Measurements from ENCODE around the gene ZBTB40.

Gene ZBTB40

GRCh38 chr1:22426781-22427180 lies 24.9 kb upstream of the ZBTB40 start:
- ATAC-seq (no peak), DNase-seq (no peak)

GRCh38 chr1:22428672-22429071 lies 23.0 kb upstream of the ZBTB40 start:
- DNase-seq (no peak), ATAC-seq (peak; percentile 49)

GRCh38 chr1:22431965-22432364 lies 19.7 kb upstream of the ZBTB40 start:
- ATAC-seq (no peak), DNase-seq (no peak)

DNA sequence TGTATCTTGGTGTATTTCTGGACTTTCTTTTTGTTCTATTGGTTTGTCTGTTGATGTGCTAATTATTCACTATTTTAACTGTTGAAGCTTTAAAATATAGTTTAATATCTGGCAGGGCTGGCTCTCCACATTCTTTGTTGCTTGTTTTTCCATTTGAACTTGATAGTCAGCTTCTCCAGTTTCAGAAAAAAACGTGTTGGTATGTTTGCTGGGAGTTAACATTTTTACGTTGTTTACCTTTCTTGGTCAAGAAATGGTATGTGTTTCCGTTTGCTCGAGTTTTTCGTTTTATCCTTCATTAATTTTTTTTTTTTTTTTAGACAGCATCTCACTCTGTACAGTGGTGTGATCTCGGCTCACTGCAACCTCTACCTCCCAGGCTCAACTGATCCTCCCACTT lies 16.9 kb upstream of the ZBTB40 start:
- ATAC-seq (no peak), DNase-seq (no peak)

GRCh38 chr1:22436948-22437347 lies 14.7 kb upstream of the ZBTB40 start:
- no peak for DNase-seq
- no peak for ATAC-seq

GRCh38 chr1:22437573-22437972 lies 14.1 kb upstream of the ZBTB40 start:
- no peak for ATAC-seq

GRCh38 chr1:22440582-22440981 lies 11.1 kb upstream of the ZBTB40 start:
- ATAC-seq: no peak
- no peak for DNase-seq

More at GRCh38 chr1:22437573-22437972, 14.1 kb upstream of the ZBTB40 start:
- no peak for DNase-seq

- no peak for ATAC-seq
- no peak for DNase-seq
These were observed 9.3 kb upstream of the ZBTB40 start for GRCh38 chr1:22442212-22442894.

DNA sequence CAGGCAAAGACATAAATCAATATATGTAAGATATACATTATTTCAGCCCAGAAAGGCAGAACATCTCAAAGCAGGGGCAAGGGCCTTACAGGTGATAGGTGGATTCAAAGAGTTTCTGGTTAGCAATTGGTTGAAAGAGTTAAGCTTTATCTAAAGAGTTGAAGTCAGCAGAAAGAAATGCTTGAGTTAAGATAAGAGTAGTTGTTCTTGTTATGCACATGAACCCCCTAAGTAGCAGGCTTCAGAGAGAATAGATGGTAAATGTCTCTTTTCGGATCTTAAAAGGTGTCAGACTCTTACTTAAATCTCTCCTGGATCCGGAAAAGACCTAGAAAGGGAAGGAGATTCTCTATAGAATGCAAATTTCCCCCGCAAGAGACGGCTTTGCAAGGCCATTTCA lies 8.3 kb upstream of the ZBTB40 start:
- no peak for ATAC-seq
- no peak for DNase-seq

- DNase-seq: no peak
- no peak for ATAC-seq
These were observed 6.8 kb upstream of the ZBTB40 start for GRCh38 chr1:22444856-22445255.

DNA sequence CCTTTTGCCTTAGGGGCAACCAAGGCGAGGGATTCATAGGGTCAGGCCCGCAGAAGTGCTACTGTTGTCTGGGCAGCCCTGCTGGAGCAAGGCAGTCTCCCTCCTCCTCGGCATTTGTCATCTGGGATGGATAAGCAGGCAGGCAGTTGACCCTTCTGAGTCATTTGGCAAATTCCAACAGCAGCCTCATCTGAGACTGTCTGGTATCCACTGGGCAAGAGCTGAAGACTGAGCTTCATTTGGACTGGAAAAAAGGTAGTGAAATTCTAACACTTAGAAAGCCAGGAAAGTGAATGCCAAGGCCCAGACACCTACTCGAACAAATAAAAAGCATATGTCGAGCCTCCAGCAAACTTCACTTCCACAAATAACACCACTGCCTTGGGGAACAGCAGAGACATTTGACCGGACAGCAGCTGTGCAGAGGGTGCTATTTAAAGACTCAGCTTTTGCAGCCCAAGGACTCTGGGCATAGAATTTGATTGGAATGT lies 4.0 kb upstream of the ZBTB40 start:
- no peak for DNase-seq
- no peak for ATAC-seq

- DNase-seq: no peak
- ATAC-seq: no peak
These were observed 2.0 kb upstream of the ZBTB40 start for GRCh38 chr1:22449636-22450035.

GRCh38 chr1:22450351-22451021 lies 1.2 kb upstream of the ZBTB40 start:
- no peak for ATAC-seq
- no peak for DNase-seq

- ATAC-seq (no peak), DNase-seq (no peak)
These were observed 868 bp downstream of the ZBTB40 start for GRCh38 chr1:22452481-22452957.

DNA sequence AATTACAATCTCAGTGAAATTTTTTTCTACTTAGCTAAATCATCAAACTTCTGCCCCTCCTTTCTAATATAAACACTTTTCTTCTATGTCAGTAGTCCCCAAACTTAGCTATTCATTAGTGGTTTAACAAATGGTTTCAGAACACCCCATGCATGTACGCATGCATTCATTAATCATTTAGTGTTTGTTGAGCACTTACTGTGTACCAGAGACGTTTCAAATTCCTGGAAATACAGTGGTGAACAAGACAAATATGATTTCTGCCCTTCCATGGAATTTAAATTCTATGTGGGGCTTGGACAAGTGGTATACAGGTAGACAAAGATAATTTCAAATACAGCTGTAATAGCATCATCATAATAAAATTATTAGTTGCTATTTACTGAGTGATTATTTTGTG lies 1.5 kb downstream of the ZBTB40 start:
- no peak for DNase-seq
- no peak for ATAC-seq

GRCh38 chr1:22454476-22455056 lies 2.9 kb downstream of the ZBTB40 start:
- no peak for ATAC-seq

GRCh38 chr1:22457345-22457744 lies 5.7 kb downstream of the ZBTB40 start:
- no peak for ATAC-seq
- no peak for DNase-seq

More at GRCh38 chr1:22454476-22455056, 2.9 kb downstream of the ZBTB40 start:
- no peak for DNase-seq

DNA sequence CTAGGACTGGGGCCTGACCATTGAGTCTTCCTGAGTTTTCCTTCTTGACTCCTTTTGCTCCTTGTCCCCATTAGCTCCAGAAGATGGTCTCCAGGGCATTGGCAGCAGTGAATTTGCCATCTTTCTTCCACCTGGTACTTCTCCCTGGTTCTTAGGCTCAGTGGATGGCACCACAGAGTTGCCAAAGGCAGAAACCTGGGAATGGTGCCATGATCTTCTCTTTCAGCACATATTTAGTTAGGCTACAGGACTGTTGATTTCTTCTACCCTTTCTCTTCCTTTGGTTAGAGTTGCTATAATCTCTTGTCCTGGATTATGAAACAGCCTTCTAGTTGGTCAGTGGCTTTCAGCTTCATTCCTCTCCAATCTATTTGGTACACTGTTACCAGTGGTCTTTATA lies 6.2 kb downstream of the ZBTB40 start:
- DNase-seq (no peak), ATAC-seq (no peak)

DNA sequence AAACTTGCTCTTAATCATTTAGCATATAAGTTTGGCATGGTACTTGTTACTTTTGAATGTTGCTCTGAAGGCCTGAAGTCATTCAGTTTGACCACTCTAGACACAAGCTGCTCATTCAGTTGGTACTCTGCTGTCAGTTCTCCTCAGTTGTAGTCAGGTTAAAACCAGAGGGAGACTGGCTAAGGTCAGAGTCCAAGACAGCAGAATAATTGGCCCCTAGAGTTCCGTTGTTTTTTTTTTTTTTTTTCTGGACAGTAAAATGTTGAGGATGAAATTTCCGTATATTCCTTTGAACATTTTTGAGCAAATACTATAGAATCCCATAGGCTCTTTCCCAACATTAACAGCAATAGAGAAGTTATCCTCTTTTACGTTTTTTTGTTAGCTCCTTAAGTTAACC lies 9.4 kb downstream of the ZBTB40 start:
- ATAC-seq: no peak

DNA sequence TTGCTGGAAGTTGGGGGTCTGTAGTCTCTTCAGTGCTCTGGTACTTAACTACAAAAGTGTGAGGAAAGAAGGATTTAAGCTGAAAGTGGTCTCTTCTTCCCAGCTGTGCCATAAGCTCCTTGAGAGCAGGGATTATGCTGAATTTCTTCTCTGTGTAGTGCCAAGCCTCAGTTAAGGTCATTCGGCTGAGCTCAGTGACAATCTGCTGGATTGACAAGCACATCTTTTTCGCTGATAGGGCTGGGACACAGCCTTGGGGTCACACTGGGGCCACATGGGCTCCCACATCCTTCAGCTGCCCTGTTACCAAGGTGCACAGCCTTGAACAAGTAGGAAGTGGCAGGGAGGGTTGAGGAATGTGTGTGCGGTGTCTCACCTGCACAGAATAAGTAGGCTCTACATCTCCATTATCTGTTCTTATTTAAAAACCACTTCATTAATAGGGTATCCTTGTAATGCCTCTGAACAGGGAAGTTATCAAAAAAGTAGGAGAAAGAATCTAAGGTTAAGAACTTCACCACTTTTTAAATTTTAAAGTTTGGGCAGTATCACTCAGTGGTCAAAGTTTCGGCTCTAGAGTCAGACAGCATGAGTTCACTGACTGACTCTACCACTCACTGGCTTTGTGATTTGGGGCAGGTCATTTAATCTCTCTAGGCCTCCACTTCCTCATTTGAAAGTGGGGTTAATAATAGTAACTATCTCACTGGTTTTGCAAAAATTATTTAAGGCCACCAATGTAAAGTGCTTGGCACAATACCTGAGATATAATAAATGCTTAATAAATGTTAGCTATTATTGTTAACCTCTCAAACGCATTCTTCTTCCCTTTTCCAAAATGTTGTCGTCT lies 10.3 kb downstream of the ZBTB40 start:
- no peak for DNase-seq
- no peak for ATAC-seq

More for the DNA sequence above, 9.4 kb downstream of the ZBTB40 start:
- DNase-seq: no peak

DNA sequence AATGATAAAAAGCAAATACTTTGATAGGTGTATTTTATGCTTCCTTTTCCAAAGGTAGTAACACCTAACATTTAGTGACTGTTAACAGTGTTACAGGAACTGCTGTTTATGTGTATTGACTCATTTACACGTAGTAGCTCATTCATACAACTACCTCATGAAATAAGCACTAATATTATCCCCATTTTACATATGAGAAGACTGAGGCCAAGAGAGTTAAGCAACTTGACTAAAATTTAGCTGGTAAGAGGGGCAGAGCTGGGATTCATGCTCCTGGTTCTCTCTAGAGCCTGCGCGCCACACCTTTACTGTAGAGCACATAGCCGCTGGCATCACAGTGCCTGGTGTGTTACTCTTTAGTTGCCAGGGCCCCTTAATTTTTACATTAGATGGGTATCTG lies 11.3 kb downstream of the ZBTB40 start:
- ATAC-seq: no peak
- DNase-seq: no peak

GRCh38 chr1:22465015-22465565 lies 13.4 kb downstream of the ZBTB40 start:
- peak; percentile 3 for ATAC-seq
- DNase-seq: no peak
